ENCODE results near the gene NLN. TPM values are rescaled to one million over a fixed set of nuclear protein-coding genes. Genes with fewer than 3 reads are reported as not detected.

The NLN gene
- total RNA-seq, 1 donor: 36.7 TPM

- no peak overlapping the region for H3K4me3 ChIP-seq (ENCODE audit: low read depth, low read length)
- TF ChIP-seq CTCF (IDR thresholded peaks at IDR 0.05; ENCODE audit: insufficient read depth, low read depth, low read length): no peak
- DNase-seq (ENCODE audit: low read depth): no peak
Measured at GRCh38 chr5:65762234-65762633, 40.2 kb downstream of the NLN start.

DNA sequence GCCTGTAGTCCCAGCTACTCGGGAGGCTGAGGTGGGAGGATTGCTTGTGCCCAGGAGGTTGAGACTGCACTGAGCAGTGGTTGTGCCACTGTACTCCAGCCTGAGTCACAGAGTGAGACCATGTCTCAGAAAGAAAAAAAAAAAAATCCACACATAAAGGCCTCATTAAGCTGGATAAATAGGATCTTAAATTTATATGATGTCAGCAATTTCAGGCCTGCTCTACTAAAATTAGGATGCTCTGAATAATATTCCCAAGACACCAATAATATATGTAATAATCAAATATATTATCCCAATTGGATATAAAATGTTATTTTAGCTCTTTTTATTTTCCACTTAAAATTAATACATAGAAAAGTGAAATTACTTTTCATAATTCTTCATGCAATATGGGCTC lies 43.6 kb downstream of the NLN start:
- TF ChIP-seq CTCF (IDR thresholded peaks at IDR 0.05; ENCODE audit: insufficient read depth, low read depth, low read length): no peak
- no peak for DNase-seq (ENCODE audit: low read depth)
- no peak overlapping the region for H3K4me3 ChIP-seq (ENCODE audit: low read depth, low read length)

- no peak overlapping the region for H3K4me3 ChIP-seq (ENCODE audit: low read depth, low read length)
- TF ChIP-seq CTCF (IDR thresholded peaks at IDR 0.05; ENCODE audit: insufficient read depth, low read depth, low read length): no peak
- DNase-seq (ENCODE audit: low read depth): no peak
Measured at GRCh38 chr5:65766175-65766574, 44.2 kb downstream of the NLN start.

DNA sequence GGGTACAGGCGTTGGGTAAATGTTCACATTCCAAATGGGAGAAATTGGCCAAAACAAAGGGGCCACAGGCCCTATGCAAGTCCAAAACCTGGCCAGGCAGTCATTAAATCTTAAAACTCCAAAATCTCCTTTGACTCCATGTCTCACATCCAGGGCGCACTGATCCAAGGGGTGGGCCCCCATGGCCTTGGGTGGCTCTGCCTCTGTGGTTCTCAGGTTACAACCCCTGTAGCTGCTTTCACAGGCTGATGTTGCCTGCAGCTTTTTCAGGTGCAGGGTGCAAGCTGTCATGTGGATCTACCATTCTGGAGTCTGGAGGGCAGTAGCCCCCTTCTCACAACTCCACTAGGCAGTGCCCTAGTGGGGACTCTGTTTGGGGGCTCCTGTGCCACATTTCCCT lies 44.8 kb downstream of the NLN start:
- no peak for TF ChIP-seq CTCF (IDR thresholded peaks at IDR 0.05; ENCODE audit: insufficient read depth, low read depth, low read length)
- no peak for DNase-seq (ENCODE audit: low read depth)
- no peak overlapping the region for H3K4me3 ChIP-seq (ENCODE audit: low read depth, low read length)

DNA sequence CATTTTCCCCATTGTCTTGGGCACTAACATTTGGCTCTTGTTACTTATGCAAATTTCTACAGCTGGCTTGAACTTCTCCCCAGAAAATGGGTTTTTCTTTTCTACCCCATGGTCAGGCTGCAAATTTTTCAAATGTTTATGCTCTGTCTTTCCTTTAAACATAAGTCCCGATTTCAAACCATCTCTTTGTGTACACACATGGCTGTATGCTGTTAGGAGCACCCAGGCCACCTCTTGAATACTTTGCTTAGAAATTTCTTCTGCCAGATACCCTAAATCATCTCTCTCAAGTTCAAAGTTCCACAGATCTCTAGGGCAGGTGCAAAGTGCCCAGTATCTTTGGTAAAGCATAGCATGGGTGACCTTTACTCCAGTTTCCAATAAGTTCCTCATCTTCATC lies 45.6 kb downstream of the NLN start:
- no peak overlapping the region for H3K4me3 ChIP-seq (ENCODE audit: low read depth, low read length)
- no peak for DNase-seq (ENCODE audit: low read depth)
- TF ChIP-seq CTCF (IDR thresholded peaks at IDR 0.05; ENCODE audit: insufficient read depth, low read depth, low read length): no peak

DNA sequence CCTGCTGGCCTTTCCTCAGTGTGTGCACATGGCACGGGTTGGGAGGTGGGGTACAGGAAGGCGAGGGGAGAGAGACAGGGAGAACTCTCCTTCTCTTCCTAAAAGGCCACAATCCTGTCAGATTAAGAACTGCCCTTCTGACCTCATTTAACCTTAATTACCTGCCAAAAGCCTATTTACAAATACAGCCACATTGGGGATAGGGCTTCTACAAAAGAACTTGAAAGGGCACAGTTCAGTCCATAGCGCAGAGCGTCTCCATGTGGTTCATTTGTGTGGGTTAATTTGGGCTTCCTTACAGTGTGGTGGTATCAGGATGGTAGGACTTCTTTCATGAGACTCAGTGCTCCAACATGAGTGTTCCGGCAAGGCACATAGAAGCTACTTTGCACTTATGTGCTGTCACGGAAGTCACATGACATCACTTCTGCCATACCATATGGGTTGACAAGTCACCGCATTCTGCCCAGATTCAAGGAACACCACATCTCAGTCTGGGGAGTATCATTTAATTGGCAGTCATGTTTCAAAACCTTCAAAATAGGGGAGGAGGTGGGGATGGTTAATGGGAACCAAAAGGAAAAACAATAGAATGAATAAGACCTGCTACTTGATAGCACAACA lies 46.8 kb downstream of the NLN start:
- H3K4me3 ChIP-seq (ENCODE audit: low read depth, low read length): no peak overlapping the region
- no peak for TF ChIP-seq CTCF (IDR thresholded peaks at IDR 0.05; ENCODE audit: insufficient read depth, low read depth, low read length)
- DNase-seq (ENCODE audit: low read depth): no peak

DNA sequence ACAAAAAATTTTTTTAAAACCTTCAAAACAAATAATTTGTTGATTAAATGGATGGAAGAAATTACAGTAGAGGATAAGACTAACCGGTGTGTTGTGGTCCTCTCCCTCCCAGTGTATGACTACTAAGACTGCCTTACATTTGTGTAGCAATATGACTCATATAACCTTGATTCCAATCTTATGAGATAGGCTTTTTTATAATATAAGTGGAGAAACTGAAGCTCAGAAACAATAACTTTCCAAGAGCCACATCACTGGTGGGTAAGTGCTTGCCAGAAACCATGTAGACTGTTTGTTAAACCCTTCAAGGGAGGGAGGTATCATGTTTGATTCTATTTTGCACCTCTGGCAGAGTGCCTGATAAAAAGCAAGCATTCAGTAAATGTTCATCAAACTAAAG lies 47.5 kb downstream of the NLN start:
- H3K4me3 ChIP-seq (ENCODE audit: low read depth, low read length): no peak overlapping the region
- TF ChIP-seq CTCF (IDR thresholded peaks at IDR 0.05; ENCODE audit: insufficient read depth, low read depth, low read length): no peak
- peak; percentile 72 for DNase-seq (ENCODE audit: low read depth)
